ENCODE measurements around the gene HLF. TPM values are rescaled to one million over a fixed set of nuclear protein-coding genes. Genes with fewer than 3 reads are reported as not detected.

The HLF gene
- total RNA-seq, 6 donors from 2014 or later = 19.9 to 45.1 (median 26.1) TPM

DNA sequence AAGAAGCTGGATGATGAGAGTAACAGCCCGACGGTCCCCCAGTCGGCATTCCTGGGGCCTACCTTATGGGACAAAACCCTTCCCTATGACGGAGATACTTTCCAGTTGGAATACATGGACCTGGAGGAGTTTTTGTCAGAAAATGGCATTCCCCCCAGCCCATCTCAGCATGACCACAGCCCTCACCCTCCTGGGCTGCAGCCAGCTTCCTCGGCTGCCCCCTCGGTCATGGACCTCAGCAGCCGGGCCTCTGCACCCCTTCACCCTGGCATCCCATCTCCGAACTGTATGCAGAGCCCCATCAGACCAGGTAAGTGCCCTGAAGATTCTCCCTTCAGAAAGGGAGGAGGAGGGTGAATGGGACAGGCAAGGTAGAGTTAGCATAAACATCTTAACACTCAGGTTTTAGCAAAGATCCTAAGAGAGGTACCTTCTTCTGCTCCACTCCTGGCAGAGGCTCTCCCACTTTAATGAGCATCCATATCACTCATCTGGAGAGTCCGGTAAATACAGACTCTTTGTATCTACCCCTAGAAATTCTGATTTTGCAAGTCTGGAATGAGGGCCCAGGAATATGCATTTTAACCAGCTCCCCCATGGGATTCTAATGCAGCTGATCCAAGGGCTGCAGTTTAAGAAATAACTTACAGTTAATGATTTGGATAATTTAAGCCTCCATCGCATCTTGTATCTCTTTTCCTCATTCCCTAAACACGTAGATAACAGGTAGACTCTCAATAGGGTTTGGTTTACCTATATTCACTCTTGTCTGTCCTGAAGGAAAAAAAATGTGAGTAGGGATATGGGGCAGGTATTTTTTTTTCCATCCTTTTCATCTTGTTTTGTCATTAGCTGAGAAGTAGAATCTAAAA lies 3.3 kb downstream of the HLF start:
- no peak for ATAC-seq (ENCODE audit: low FRiP score in 2 of 2)
- Histone ChIP-seq H3K9me3 (no peaks in the 10 kb centered on the region), H3K36me3 (no peaks in the 10 kb centered on the region), H3K4me1 (peaks cover 18 to 32% (median 28%) of the 10 kb centered on the region in 4 donors), H3K27me3 (peaks cover 0 to 21% (median 9%) of the 10 kb centered on the region in 4 donors), H3K4me3 (peak overlapping the region in 3 of 4 donors; percentile 3 to 59 (median 56)), H3K27ac (peak overlapping the region; percentile 51 to 78 (median 56))
- WGBS, 2 donors = 76 to 79% methylated on average over 11 of the region's 11 CpGs
- DNase-seq = peak in 1 of 2 donors; percentile 28
- no peak for TF ChIP-seq EP300 (IDR thresholded peaks at IDR 0.05)
- TF ChIP-seq POLR2AphosphoS5 (IDR thresholded peaks at IDR 0.05) = no peak
- TF ChIP-seq, protein P1, sequence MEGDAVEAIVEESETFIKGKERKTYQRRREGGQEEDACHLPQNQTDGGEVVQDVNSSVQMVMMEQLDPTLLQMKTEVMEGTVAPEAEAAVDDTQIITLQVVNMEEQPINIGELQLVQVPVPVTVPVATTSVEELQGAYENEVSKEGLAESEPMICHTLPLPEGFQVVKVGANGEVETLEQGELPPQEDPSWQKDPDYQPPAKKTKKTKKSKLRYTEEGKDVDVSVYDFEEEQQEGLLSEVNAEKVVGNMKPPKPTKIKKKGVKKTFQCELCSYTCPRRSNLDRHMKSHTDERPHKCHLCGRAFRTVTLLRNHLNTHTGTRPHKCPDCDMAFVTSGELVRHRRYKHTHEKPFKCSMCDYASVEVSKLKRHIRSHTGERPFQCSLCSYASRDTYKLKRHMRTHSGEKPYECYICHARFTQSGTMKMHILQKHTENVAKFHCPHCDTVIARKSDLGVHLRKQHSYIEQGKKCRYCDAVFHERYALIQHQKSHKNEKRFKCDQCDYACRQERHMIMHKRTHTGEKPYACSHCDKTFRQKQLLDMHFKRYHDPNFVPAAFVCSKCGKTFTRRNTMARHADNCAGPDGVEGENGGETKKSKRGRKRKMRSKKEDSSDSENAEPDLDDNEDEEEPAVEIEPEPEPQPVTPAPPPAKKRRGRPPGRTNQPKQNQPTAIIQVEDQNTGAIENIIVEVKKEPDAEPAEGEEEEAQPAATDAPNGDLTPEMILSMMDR (IDR thresholded peaks at IDR 0.05) = no peak
- TF ChIP-seq POLR2A (IDR thresholded peaks at IDR 0.05) = no peak

DNA sequence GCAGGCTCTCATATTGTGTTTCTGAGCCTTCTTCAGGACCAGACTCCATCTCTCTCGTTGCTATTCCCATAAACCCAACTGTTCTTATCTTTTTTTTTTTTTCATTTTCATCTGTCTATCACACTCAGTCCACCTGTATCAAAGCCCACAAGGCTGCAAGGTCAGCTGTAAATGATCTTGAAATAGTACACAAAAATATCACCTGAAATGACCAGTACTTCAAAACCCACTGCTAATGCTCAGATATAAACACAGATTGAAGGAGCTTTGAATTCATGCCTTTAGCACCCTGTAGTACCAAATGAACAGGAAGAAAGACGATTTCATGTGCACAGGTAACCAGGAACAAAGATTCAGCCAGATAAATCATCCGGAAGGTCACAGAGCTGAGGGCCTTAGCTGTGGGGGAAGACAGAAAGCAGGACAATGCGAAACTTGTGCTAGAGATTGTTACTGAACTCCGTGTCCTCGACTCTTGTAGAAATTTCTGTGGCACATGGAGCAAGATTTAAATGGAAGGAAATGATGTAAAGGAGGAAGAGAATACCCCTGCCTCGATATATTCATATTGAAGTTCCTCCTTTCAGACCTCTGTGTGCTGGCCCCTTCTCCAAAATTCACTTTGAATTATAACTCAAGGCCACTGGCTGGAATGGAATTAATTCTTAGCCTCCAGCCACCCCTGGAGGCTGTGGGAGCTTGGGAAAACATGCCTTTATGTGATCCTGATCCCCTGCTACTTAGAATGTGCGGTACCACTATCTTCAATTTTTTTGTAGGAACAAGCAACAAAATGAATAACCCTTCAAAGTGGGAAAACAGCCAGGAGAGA lies 4.1 kb downstream of the HLF start:
- Histone ChIP-seq H3K27me3 (peaks cover 0 to 18% (median 7%) of the 10 kb centered on the region in 4 donors), H3K4me3 (peak overlapping the region in 2 of 4 donors; percentile 56 to 59), H3K36me3 (no peaks in the 10 kb centered on the region), H3K4me1 (peaks cover 22 to 34% (median 29%) of the 10 kb centered on the region in 4 donors), H3K9me3 (no peaks in the 10 kb centered on the region), H3K27ac (peak overlapping the region; percentile 0 to 51 (median 14))
- TF ChIP-seq EP300 (IDR thresholded peaks at IDR 0.05) (no peak), POLR2A (IDR thresholded peaks at IDR 0.05) (no peak), POLR2AphosphoS5 (IDR thresholded peaks at IDR 0.05) (no peak)
- TF ChIP-seq, protein P1 (IDR thresholded peaks at IDR 0.05) = no peak
- WGBS, 2 donors = 57 to 68% methylated on average over 8 of the region's 8 CpGs
- DNase-seq (no peak), ATAC-seq (ENCODE audit: low FRiP score in 2 of 2) (no peak)

DNA sequence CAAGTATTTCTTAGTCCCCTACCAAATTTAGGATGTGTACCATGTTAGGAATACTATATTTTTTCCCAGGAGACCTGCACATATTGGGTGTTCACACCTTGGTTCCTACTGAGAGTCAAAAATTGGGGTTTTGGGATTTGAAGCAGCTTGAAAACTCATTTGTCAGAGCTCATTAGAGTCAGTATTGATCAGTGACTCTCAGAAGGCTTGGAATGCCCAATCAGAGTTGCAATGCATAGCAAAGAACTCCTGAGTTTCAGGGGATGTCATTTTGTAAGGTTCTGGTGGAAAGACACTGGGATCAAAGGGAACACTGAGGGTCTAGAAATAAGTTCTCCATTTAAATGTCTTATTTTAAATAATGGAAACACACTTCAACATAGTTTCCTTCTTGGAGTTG lies 5.1 kb downstream of the HLF start:
- Histone ChIP-seq H3K4me3 (peak overlapping the region in 1 of 4 donors; percentile 56), H3K36me3 (no peaks in the 10 kb centered on the region), H3K4me1 (peaks cover 18 to 34% (median 30%) of the 10 kb centered on the region in 4 donors), H3K9me3 (no peaks in the 10 kb centered on the region), H3K27me3 (peaks cover 0 to 7% (median 4%) of the 10 kb centered on the region in 4 donors), H3K27ac (no peak overlapping the region)
- TF ChIP-seq, protein P1 (IDR thresholded peaks at IDR 0.05) = no peak
- TF ChIP-seq EP300 (IDR thresholded peaks at IDR 0.05) (no peak), POLR2A (IDR thresholded peaks at IDR 0.05) (no peak), POLR2AphosphoS5 (IDR thresholded peaks at IDR 0.05) (no peak)
- ATAC-seq (ENCODE audit: low FRiP score in 2 of 2) (no peak), DNase-seq (no peak)

DNA sequence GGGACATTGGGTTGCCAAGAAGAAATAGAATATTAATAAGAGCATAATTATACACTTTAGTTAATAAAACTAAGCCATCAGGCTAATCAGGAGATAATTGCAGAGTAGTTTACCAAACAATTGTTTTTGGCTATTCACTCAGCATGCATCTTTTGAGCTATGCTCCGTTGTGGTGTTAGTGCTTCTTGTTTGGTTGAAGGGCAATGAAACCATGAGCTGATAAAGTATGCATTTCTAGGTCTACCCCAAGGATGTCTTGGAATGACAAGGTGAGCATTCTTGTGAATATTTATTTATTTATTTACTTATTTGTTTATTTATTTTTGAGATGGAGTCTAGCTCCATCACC lies 6.4 kb downstream of the HLF start:
- WGBS, 2 donors = 79 to 81% methylated on average over 1 of the region's 1 CpG
- DNase-seq (no peak), ATAC-seq (ENCODE audit: low FRiP score in 2 of 2) (no peak)
- TF ChIP-seq POLR2AphosphoS5 (IDR thresholded peaks at IDR 0.05) (no peak), EP300 (IDR thresholded peaks at IDR 0.05) (no peak), POLR2A (IDR thresholded peaks at IDR 0.05) (no peak)
- TF ChIP-seq, protein P1 (IDR thresholded peaks at IDR 0.05) = no peak
- no peak overlapping the region for H3K27ac ChIP-seq
- no peaks in the 10 kb centered on the region for H3K36me3 ChIP-seq
- H3K9me3 ChIP-seq = no peaks in the 10 kb centered on the region
- no peaks in the 10 kb centered on the region for H3K27me3 ChIP-seq
- peaks cover 11 to 39% (median 27%) of the 10 kb centered on the region in 4 donors for H3K4me1 ChIP-seq
- H3K4me3 ChIP-seq = no peak overlapping the region

All from upper lobe of left lung (tissue), 6 donors.